ENCODE results near the gene ITGB8. TPM values are rescaled to one million over a fixed set of nuclear protein-coding genes. Genes with fewer than 3 reads are reported as not detected.

The ITGB8 gene
- total RNA-seq, 2 donors from 2014 or later = 22.1 to 38.6 TPM

DNA sequence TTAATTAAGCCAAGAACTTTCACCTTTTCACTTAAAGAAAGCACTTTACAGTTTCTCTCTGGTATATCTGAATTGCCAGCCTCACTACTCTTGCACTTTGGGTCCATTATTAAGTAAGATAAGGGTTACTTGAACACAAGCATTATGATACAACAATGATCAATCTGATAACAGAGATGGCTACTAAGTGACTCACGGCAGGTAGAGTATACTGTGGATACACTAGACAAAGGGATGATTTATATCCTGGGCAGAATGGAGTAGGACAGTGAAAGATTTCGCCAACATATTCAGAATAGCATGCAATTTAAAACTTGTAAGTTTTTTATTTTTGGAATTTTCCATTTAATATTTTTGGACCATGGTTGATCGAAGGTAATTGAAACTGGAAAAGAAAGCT, 34.3 kb upstream of the ITGB8 start:
- TF ChIP-seq, protein P1, sequence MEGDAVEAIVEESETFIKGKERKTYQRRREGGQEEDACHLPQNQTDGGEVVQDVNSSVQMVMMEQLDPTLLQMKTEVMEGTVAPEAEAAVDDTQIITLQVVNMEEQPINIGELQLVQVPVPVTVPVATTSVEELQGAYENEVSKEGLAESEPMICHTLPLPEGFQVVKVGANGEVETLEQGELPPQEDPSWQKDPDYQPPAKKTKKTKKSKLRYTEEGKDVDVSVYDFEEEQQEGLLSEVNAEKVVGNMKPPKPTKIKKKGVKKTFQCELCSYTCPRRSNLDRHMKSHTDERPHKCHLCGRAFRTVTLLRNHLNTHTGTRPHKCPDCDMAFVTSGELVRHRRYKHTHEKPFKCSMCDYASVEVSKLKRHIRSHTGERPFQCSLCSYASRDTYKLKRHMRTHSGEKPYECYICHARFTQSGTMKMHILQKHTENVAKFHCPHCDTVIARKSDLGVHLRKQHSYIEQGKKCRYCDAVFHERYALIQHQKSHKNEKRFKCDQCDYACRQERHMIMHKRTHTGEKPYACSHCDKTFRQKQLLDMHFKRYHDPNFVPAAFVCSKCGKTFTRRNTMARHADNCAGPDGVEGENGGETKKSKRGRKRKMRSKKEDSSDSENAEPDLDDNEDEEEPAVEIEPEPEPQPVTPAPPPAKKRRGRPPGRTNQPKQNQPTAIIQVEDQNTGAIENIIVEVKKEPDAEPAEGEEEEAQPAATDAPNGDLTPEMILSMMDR (IDR thresholded peaks at IDR 0.05) = no peak
- TF ChIP-seq POLR2A (IDR thresholded peaks at IDR 0.05) = no peak
- intact Hi-C loops (cut with DNase I) = no loop called here
- H3K27me3 ChIP-seq = no peaks in the 10 kb centered on the region
- H3K4me1 ChIP-seq = no peaks in the 10 kb centered on the region
- no peaks in the 10 kb centered on the region for H3K9me3 ChIP-seq
- ATAC-seq (no peak), DNase-seq (no peak)
- no peak overlapping the region for H3K27ac ChIP-seq
- WGBS, 2 donors = 65 to 72% methylated on average over 3 of the region's 3 CpGs
- no peaks in the 10 kb centered on the region for H3K36me3 ChIP-seq (replicated peaks in 1 of 2; ENCODE audit: insufficient read depth in 1 of 2, low read depth in 2 of 2)
- no peak overlapping the region for H3K4me3 ChIP-seq

DNA sequence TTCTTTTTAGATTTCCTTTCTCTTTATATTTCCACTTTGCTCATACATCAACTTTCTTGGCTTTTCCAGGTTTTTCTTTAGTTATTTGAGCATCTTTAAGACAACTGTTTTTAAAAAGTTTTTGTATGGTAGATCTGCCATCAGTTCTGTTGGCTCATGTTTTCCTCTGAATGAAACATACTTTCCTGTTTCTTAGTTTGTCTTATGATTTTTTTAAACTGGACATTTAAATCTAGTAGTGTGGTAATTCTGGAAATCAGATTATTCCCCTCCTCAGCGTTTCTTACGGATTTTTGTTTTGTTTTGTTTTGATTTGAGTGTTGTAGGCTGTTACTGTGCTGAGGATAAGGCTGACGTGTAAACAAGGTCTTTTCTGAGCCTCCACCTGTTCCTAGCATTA, 33.8 kb upstream of the ITGB8 start:
- TF ChIP-seq POLR2A (IDR thresholded peaks at IDR 0.05) = no peak
- TF ChIP-seq, protein P1 (IDR thresholded peaks at IDR 0.05) = no peak
- H3K27me3 ChIP-seq = no peaks in the 10 kb centered on the region
- DNase-seq (no peak), ATAC-seq (no peak)
- no peaks in the 10 kb centered on the region for H3K36me3 ChIP-seq (replicated peaks in 1 of 2; ENCODE audit: insufficient read depth in 1 of 2, low read depth in 2 of 2)
- H3K4me3 ChIP-seq = no peak overlapping the region
- intact Hi-C loops (cut with DNase I) = no loop called here
- H3K4me1 ChIP-seq = no peaks in the 10 kb centered on the region
- H3K27ac ChIP-seq = no peak overlapping the region
- WGBS, 2 donors = 38 to 57% methylated on average over 3 of the region's 3 CpGs
- H3K9me3 ChIP-seq = no peaks in the 10 kb centered on the region

DNA sequence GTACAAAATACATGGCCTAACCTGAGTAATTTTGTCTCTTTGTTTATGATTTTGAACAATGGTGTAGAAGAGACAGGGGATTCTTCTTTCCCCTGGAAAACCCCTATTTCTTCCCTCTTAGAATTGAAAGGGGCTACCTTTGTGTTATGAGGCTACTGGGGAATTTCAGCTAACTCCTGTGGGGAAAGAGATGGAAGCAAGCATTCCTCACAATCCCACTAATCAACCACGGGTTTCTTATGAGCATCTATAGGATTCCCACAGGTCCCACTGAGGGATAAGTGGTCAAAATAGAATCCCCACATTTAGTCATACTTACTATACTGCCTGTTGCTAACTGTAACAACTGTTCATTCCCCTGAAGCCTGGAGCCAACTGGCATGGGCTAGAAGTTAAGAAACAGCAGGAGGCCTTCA, 32.2 kb upstream of the ITGB8 start:
- intact Hi-C loops (cut with DNase I) = no loop called here
- DNase-seq = no peak

DNA sequence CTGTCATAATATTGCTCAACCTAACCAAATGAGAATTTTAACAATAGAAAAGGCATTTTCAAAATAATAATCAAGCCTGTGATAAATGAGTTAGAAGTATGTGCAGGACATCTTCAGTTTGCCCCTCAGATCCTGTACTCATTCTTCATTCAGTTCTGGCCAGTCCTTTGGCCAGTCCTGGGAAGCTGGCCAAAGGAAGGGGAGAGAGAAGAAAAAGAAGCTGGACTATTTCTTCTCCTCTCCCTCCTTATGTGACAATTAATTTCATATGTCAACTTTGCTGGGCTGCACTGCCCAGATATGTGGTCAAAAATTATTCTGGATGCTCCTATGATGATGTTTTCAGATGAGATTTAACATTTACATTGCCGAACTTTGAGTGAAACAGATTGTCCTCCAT, 31.6 kb upstream of the ITGB8 start:
- no peak overlapping the region for H3K4me3 ChIP-seq
- 88 to 95% methylated on average over 1 of the region's 1 CpG for WGBS, 2 donors
- H3K36me3 ChIP-seq (replicated peaks in 1 of 2; ENCODE audit: insufficient read depth in 1 of 2, low read depth in 2 of 2) = no peaks in the 10 kb centered on the region
- TF ChIP-seq POLR2A (IDR thresholded peaks at IDR 0.05) = no peak
- TF ChIP-seq, protein P1 (IDR thresholded peaks at IDR 0.05) = no peak
- H3K27me3 ChIP-seq = no peaks in the 10 kb centered on the region
- H3K4me1 ChIP-seq = no peaks in the 10 kb centered on the region
- H3K9me3 ChIP-seq = no peaks in the 10 kb centered on the region
- intact Hi-C loops (cut with DNase I) = no loop called here
- ATAC-seq (no peak), DNase-seq (no peak)
- H3K27ac ChIP-seq = no peak overlapping the region

More for the DNA sequence above, 32.2 kb upstream of the ITGB8 start:
- Histone ChIP-seq H3K27me3 (no peaks in the 10 kb centered on the region), H3K27ac (no peak overlapping the region), H3K36me3 (replicated peaks in 1 of 2; ENCODE audit: insufficient read depth in 1 of 2, low read depth in 2 of 2) (no peaks in the 10 kb centered on the region), H3K4me1 (no peaks in the 10 kb centered on the region), H3K4me3 (no peak overlapping the region), H3K9me3 (no peaks in the 10 kb centered on the region)
- WGBS, 2 donors = 62 to 67% methylated on average over 1 of the region's 1 CpG
- TF ChIP-seq, protein P1 (IDR thresholded peaks at IDR 0.05) = no peak
- TF ChIP-seq POLR2A (IDR thresholded peaks at IDR 0.05) = no peak
- no peak for ATAC-seq

DNA sequence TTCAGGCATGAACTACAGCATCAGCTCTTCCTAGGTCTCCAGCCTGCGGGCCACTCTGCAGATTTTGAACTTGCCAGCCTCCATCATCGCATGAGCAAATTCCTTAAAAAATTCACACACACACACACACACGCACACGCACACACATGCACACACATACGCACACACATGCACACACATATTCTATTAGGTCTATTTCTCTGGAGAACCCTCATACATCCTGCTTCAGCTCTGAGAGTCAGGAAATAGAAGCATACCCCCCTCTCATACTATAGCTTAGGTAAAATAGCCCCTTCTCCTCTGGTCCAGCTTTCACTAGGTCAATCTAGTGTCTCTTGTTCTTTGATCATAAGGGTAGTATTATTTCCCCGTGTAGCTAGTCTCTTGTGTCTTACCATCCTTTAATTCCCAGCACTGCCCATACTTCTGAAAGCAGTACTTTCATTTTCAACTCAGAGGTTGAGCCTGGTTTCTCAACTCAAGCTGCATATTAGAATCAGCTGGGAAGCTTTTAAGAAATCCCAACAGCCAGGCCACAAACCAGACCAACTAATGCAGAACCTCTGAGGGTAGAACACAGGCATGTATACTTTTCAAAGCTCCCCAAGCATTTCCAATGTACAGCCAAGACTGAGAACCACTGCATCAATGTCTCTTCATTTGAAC, 30.9 kb upstream of the ITGB8 start:
- no peak overlapping the region for H3K27ac ChIP-seq
- intact Hi-C loops (cut with DNase I) = no loop called here
- H3K4me1 ChIP-seq = no peaks in the 10 kb centered on the region
- no peaks in the 10 kb centered on the region for H3K27me3 ChIP-seq
- H3K4me3 ChIP-seq = no peak overlapping the region
- WGBS, 2 donors = 84 to 86% methylated on average over 6 of the region's 6 CpGs
- no peaks in the 10 kb centered on the region for H3K36me3 ChIP-seq (replicated peaks in 1 of 2; ENCODE audit: insufficient read depth in 1 of 2, low read depth in 2 of 2)
- DNase-seq (no peak), ATAC-seq (no peak)
- H3K9me3 ChIP-seq = no peaks in the 10 kb centered on the region
- no peak for TF ChIP-seq POLR2A (IDR thresholded peaks at IDR 0.05)
- TF ChIP-seq, protein P1 (IDR thresholded peaks at IDR 0.05) = no peak
